HUES64 (cell line): ENCODE measurements around the gene DRAM1.
"Not testable (repeated sequence)": the region's sequence is repeated elsewhere in the genome, so short reads cannot be mapped to it uniquely, and the experiment has no call there.

Experiments used
- H3K27ac ChIP-seq: 2 replicates; pipeline ENCODE4 v1.7.0; 2013; ENCODE audit warnings: low read depth, low read length, inconsistent platforms
- H3K27me3 ChIP-seq: 2 replicates; pipeline ENCODE4 v1.6.1; 2013; ENCODE audit warnings: mild to moderate bottlenecking, low read length; ENCODE audit not compliant: insufficient read depth
- H3K36me3 ChIP-seq: 2 replicates; pipeline ENCODE4 v1.6.1; 2013; ENCODE audit warnings: mild to moderate bottlenecking, low read length; ENCODE audit not compliant: insufficient read depth
- H3K4me1 ChIP-seq: 2 replicates; pipeline ENCODE4 v1.6.1; 2013; ENCODE audit warnings: mild to moderate bottlenecking, low read length, moderate library complexity; ENCODE audit not compliant: insufficient read depth
- H3K4me3 ChIP-seq: 2 replicates; pipeline ENCODE4 v1.5.1; 2013; ENCODE audit warnings: mild to moderate bottlenecking, low read length, moderate library complexity
- H3K9ac ChIP-seq: 2 replicates; pipeline ENCODE4 v1.6.1; 2013; ENCODE audit warnings: mild to moderate bottlenecking, low read depth, low read length
- H3K9me3 ChIP-seq: 2 replicates; pipeline ENCODE4 v1.6.1; 2013; ENCODE audit warnings: low read depth, low read length; ENCODE audit not compliant: insufficient read depth
- WGBS: fragments of 150-250, 120-280 bp; methylation state at CpG from one replicate; pipeline ENCODE4 v1.1.7; 2013; ENCODE audit warnings: missing lambda C conversion rate; 5-methylcytosine and 5-hydroxymethylcytosine counted together

Gene DRAM1

GRCh38 chr12:101845137-101845711, 32.2 kb upstream of the DRAM1 start:
- H3K4me1 ChIP-seq: no peaks in the 10 kb centered on the region
- no peak overlapping the region for H3K9ac ChIP-seq
- H3K27me3 ChIP-seq: no peaks in the 10 kb centered on the region
- H3K36me3 ChIP-seq: no peaks in the 10 kb centered on the region
- H3K4me3 ChIP-seq: no peak overlapping the region
- no peak overlapping the region for H3K27ac ChIP-seq
- 93% methylated on average over 5 of the region's 5 CpGs for WGBS
- H3K9me3 ChIP-seq: no peaks in the 10 kb centered on the region

- Histone ChIP-seq H3K36me3 (no peaks in the 10 kb centered on the region), H3K4me1 (no peaks in the 10 kb centered on the region), H3K4me3 (no peak overlapping the region), H3K9me3 (no peaks in the 10 kb centered on the region), H3K27ac (no peak overlapping the region), H3K27me3 (no peaks in the 10 kb centered on the region), H3K9ac (no peak overlapping the region)
- 88% methylated on average over 5 of the region's 5 CpGs for WGBS
Measured at GRCh38 chr12:101847325-101847724, 30.1 kb upstream of the DRAM1 start.

GRCh38 chr12:101850199-101850598, 27.2 kb upstream of the DRAM1 start:
- H3K9ac ChIP-seq: no peak overlapping the region
- WGBS: 100% methylated on average over 1 of the region's 1 CpG

GRCh38 chr12:101852998-101853397, 24.4 kb upstream of the DRAM1 start:
- Histone ChIP-seq H3K4me3 (no peak overlapping the region), H3K36me3 (no peaks in the 10 kb centered on the region), H3K9me3 (no peaks in the 10 kb centered on the region), H3K27ac (no peak overlapping the region), H3K27me3 (no peaks in the 10 kb centered on the region), H3K9ac (no peak overlapping the region), H3K4me1 (no peaks in the 10 kb centered on the region)

More at GRCh38 chr12:101850199-101850598, 27.2 kb upstream of the DRAM1 start:
- Histone ChIP-seq H3K36me3 (no peaks in the 10 kb centered on the region), H3K4me3 (no peak overlapping the region), H3K9me3 (no peaks in the 10 kb centered on the region), H3K27me3 (no peaks in the 10 kb centered on the region), H3K4me1 (no peaks in the 10 kb centered on the region), H3K27ac (no peak overlapping the region)

GRCh38 chr12:101854747-101855146, 22.6 kb upstream of the DRAM1 start:
- Histone ChIP-seq H3K9me3 (no peaks in the 10 kb centered on the region), H3K4me3 (no peak overlapping the region), H3K27ac (no peak overlapping the region), H3K9ac (no peak overlapping the region), H3K27me3 (no peaks in the 10 kb centered on the region), H3K36me3 (no peaks in the 10 kb centered on the region), H3K4me1 (no peaks in the 10 kb centered on the region)
- WGBS: 91% methylated on average over 1 of the region's 1 CpG

GRCh38 chr12:101855364-101855884, 22.0 kb upstream of the DRAM1 start:
- H3K36me3 ChIP-seq: no peaks in the 10 kb centered on the region
- H3K4me1 ChIP-seq: no peaks in the 10 kb centered on the region
- no peak overlapping the region for H3K9ac ChIP-seq
- no peak overlapping the region for H3K4me3 ChIP-seq
- no peak overlapping the region for H3K27ac ChIP-seq
- no peaks in the 10 kb centered on the region for H3K9me3 ChIP-seq
- H3K27me3 ChIP-seq: no peaks in the 10 kb centered on the region
- WGBS: 74% methylated on average over 2 of the region's 3 CpGs

GRCh38 chr12:101855976-101856375, 21.4 kb upstream of the DRAM1 start:
- no peaks in the 10 kb centered on the region for H3K9me3 ChIP-seq
- H3K27ac ChIP-seq: no peak overlapping the region
- no peaks in the 10 kb centered on the region for H3K36me3 ChIP-seq
- H3K4me1 ChIP-seq: no peaks in the 10 kb centered on the region
- H3K27me3 ChIP-seq: no peaks in the 10 kb centered on the region
- H3K4me3 ChIP-seq: no peak overlapping the region
- H3K9ac ChIP-seq: no peak overlapping the region
- 94% methylated on average over 2 of the region's 3 CpGs for WGBS

- not testable (repeated sequence) for H3K36me3 ChIP-seq, H3K27ac ChIP-seq, H3K4me3 ChIP-seq, H3K27me3 ChIP-seq, H3K4me1 ChIP-seq, H3K9me3 ChIP-seq, H3K9ac ChIP-seq
- WGBS: 98% methylated on average over 5 of the region's 5 CpGs
Measured at GRCh38 chr12:101856614-101857013, 20.8 kb upstream of the DRAM1 start.

GRCh38 chr12:101857043-101857558, 20.3 kb upstream of the DRAM1 start:
- Histone ChIP-seq H3K27me3 (no peaks in the 10 kb centered on the region), H3K4me1 (no peaks in the 10 kb centered on the region), H3K9me3 (no peaks in the 10 kb centered on the region), H3K4me3 (no peak overlapping the region), H3K9ac (no peak overlapping the region), H3K36me3 (no peaks in the 10 kb centered on the region), H3K27ac (no peak overlapping the region)
- 100% methylated on average over 1 of the region's 1 CpG for WGBS

GRCh38 chr12:101858361-101858760, 19.0 kb upstream of the DRAM1 start:
- Histone ChIP-seq H3K4me3 (no peak overlapping the region), H3K4me1 (no peaks in the 10 kb centered on the region), H3K9ac (no peak overlapping the region), H3K9me3 (no peaks in the 10 kb centered on the region), H3K36me3 (no peaks in the 10 kb centered on the region), H3K27ac (no peak overlapping the region), H3K27me3 (no peaks in the 10 kb centered on the region)
- 92% methylated on average over 3 of the region's 3 CpGs for WGBS

- Histone ChIP-seq H3K27me3 (no peaks in the 10 kb centered on the region), H3K9me3 (no peaks in the 10 kb centered on the region), H3K9ac (no peak overlapping the region), H3K36me3 (no peaks in the 10 kb centered on the region), H3K4me1 (no peaks in the 10 kb centered on the region), H3K4me3 (no peak overlapping the region), H3K27ac (no peak overlapping the region)
Measured at GRCh38 chr12:101859664-101860607, 17.4 kb upstream of the DRAM1 start.
